Breast epithelium (tissue), 4 donors: Measurements from ENCODE around the gene EXOC8. TPM values are rescaled to one million over a fixed set of nuclear protein-coding genes. Genes with fewer than 3 reads are reported as not detected.

ENCODE experiments used
- DNase-seq, 2 donors: peaks; one replicate each; pipeline ENCODE4 v3.0.0-alpha.2; 2019; ENCODE audit warnings: low spot score in 2 of 2
- H3K27ac ChIP-seq, 2 donors: fragments of 200-600 bp; sonication (generic) in 1 of 2; one replicate each; pipeline ENCODE4 v1.5.1; 2016 to 2019; ENCODE audit warnings: mild to moderate bottlenecking in 1 of 2
- H3K27me3 ChIP-seq, 2 donors: fragments of 200-600 bp; sonication (generic) in 1 of 2; one replicate each; pipeline versions ENCODE4 v1.5.1 to v1.6.0; 2017 to 2019; ENCODE audit warnings: control low read depth in 1 of 2, mild to moderate bottlenecking in 1 of 2
- H3K36me3 ChIP-seq: fragments of 200-600 bp; one replicate; pipeline ENCODE4 v1.5.1; 2019
- H3K4me1 ChIP-seq, 2 donors: fragments of 200-600 bp; sonication (generic); one replicate each; pipeline ENCODE4 v1.5.1; 2016 to 2019; ENCODE audit warnings: control low read depth in 1 of 2
- H3K4me3 ChIP-seq, 3 donors: fragments of 200-600 bp; sonication (generic); 1 replicate in 2 of 3; 2 replicates in 1 of 3; pipeline ENCODE4 v1.5.1; 2016 to 2019; ENCODE audit warnings: mild to moderate bottlenecking in 3 of 3, moderate library complexity in 2 of 3
- H3K9me3 ChIP-seq, 2 donors: fragments of 200-600 bp; sonication (generic) in 1 of 2; one replicate each; pipeline ENCODE4 v1.5.1; 2016 to 2019; ENCODE audit warnings: control low read depth in 1 of 2
- CTCF ChIP-seq, 3 donors: fragments of 450-650 bp; IDR thresholded peaks; one replicate each; pipeline ENCODE4 v1.5.1; 2016 to 2017; ENCODE audit warnings: antibody characterized with exemption in 3 of 3, mild to moderate bottlenecking in 3 of 3, moderate library complexity in 3 of 3
- POLR2A ChIP-seq: fragments of 450-650 bp; IDR thresholded peaks from one replicate; pipeline ENCODE4 v1.6.1; 2016; ENCODE audit warnings: antibody characterized with exemption, mild to moderate bottlenecking, moderate library complexity
- POLR2AphosphoS5 ChIP-seq, 3 donors: sonication (generic); formaldehyde crosslinking; IDR thresholded peaks; one replicate each; pipeline ENCODE4 v1.6.1; 2017; ENCODE audit warnings: antibody characterized with exemption in 3 of 3
- intact Hi-C: fragments of 100-400 bp; cut with DNase I; formaldehyde crosslinking; loops from one replicate; pipeline ENCODE4 v1.15.1; 2023; ENCODE audit warnings: low total_unique reads
- total RNA-seq, 3 donors: library from RNA; depleted of rRNA; stranded (reverse); fragments of >200 nt; gene quantifications; one replicate each; pipeline ENCODE4 v1.1.0, GENCODE V29; 2016

Gene EXOC8
- total RNA-seq, 3 donors from 2014 or later = 13.1 to 17.7 (median 15.0) TPM

DNA sequence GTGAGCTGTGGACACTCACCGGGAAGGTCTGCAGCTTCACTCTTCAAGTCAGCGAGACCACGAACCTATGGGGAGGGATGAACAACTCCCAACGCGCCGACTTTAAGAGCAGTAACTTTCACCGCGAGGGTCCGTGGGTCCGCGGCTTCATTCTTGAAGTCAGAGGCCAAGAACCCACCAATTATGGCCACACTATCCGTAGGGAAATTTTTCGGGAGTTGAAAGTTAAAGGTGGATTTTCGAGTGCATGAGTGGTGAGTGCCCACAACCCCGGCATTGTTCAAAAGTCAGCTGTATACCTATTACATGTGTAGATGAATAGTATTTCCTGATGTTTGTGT is 19.7 kb downstream of the EXOC8 start:
- no peaks in the 10 kb centered on the region for H3K9me3 ChIP-seq
- no peak overlapping the region for H3K27ac ChIP-seq
- H3K4me3 ChIP-seq = no peak overlapping the region
- TF ChIP-seq POLR2A = no peak
- no peak for TF ChIP-seq POLR2AphosphoS5 (IDR thresholded peaks at IDR 0.05)
- no peak for TF ChIP-seq CTCF (IDR thresholded peaks at IDR 0.05)
- intact Hi-C loops = no loop called here
- DNase-seq = no peak
- H3K4me1 ChIP-seq = no peaks in the 10 kb centered on the region
- no peaks in the 10 kb centered on the region for H3K27me3 ChIP-seq
- no peaks in the 10 kb centered on the region for H3K36me3 ChIP-seq

- no peaks in the 10 kb centered on the region for H3K27me3 ChIP-seq
- H3K36me3 ChIP-seq = no peaks in the 10 kb centered on the region
- no peak overlapping the region for H3K27ac ChIP-seq
- no peaks in the 10 kb centered on the region for H3K4me1 ChIP-seq
- intact Hi-C loops = no loop called here
- H3K4me3 ChIP-seq = no peak overlapping the region
- H3K9me3 ChIP-seq = no peaks in the 10 kb centered on the region
- DNase-seq = no peak
- TF ChIP-seq CTCF (IDR thresholded peaks at IDR 0.05) (no peak), POLR2A (no peak), POLR2AphosphoS5 (IDR thresholded peaks at IDR 0.05) (no peak)
These were observed 20.2 kb downstream of the EXOC8 start for GRCh38 chr1:231317306-231318014.

- TF ChIP-seq CTCF (IDR thresholded peaks at IDR 0.05) (peak in 1 of 3 donors; percentile 19), POLR2A (no peak)
- intact Hi-C loops = no loop called here
- no peaks in the 10 kb centered on the region for H3K9me3 ChIP-seq
- no peaks in the 10 kb centered on the region for H3K27me3 ChIP-seq
- no peak overlapping the region for H3K4me3 ChIP-seq
- no peaks in the 10 kb centered on the region for H3K36me3 ChIP-seq
- DNase-seq = no peak
- H3K4me1 ChIP-seq = no peaks in the 10 kb centered on the region
- no peak overlapping the region for H3K27ac ChIP-seq
These were observed 21.8 kb downstream of the EXOC8 start for GRCh38 chr1:231315887-231316286.

DNA sequence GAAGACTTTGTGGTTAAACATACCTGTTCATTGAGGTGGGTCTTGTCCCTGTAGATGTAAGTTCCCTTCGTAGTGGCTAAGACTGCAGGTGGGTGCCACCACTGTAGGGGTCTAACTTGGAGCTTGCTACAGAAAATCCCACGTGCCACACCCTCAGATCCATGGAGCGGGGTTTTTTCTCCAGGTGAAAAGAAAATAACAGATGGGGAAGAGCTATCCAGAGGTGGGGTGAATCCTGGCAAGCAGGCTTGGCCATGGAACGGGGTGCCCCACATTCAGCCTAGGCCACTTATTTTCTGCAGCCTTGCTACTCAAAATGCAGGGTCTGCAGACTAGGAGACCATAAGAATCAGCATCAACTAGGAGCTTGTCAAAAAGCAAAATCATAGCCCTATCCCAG is 24.0 kb downstream of the EXOC8 start:
- no peak for DNase-seq
- Histone ChIP-seq H3K36me3 (no peaks in the 10 kb centered on the region), H3K4me1 (no peaks in the 10 kb centered on the region), H3K27me3 (no peaks in the 10 kb centered on the region), H3K4me3 (no peak overlapping the region), H3K9me3 (no peaks in the 10 kb centered on the region), H3K27ac (no peak overlapping the region)
- TF ChIP-seq POLR2AphosphoS5 (IDR thresholded peaks at IDR 0.05) = no peak
- intact Hi-C loops = no loop called here

DNA sequence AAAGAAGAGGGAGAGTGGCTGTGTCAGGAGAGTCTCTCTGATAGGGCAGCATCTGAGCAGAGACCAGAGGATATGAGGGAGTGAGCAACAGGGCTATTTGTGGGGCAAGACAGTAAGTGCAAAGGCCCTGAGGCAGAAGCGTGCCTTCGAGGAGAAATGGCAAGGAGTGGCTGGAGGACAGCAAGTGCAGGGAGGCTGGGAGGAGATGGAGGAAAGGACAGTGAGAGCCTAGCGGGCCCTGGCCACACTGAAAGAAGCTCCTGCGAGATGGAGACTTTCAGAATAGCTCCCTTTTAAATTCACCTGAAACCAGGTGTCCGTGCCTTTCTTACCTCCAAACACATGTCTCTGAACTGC is 25.2 kb downstream of the EXOC8 start:
- Histone ChIP-seq H3K36me3 (no peaks in the 10 kb centered on the region), H3K27me3 (no peaks in the 10 kb centered on the region), H3K27ac (no peak overlapping the region), H3K4me3 (no peak overlapping the region), H3K4me1 (no peaks in the 10 kb centered on the region), H3K9me3 (no peaks in the 10 kb centered on the region)
- no peak for DNase-seq
- TF ChIP-seq POLR2AphosphoS5 (IDR thresholded peaks at IDR 0.05) = no peak
- intact Hi-C loops = no loop called here

DNA sequence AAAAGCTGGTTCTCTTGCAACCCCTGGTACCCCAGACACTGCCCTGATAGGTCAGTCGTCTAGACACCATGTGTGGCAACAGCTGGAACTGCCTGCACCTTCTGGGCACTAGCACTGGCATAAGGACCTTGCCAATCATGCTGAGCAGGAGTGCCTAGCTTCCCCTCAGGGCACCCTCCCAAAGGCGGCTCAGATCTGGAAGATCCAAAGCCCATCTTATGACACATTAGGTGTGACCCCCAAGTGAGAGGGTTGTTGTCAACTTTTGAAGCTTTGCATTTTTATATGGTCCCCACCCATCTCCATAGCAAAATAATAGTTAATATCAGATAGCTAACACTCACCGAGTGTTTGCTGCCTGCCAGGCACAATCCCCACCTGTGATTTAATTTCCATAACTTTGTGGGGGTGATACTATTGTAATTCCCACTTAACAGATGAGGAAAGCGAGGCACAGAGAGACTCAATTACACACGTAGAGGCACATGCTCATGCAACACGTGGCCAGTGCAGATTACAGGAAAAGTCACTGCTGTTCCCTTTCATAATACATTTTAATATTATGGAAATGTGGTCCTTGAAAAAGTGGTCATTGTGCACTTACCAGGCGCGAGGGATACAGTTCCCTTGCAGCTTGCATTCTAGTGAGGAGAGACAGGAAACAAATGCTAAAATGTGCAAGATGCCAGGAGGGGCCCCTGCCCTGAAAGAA is 25.8 kb downstream of the EXOC8 start:
- intact Hi-C loops = no loop called here

More for the DNA sequence above, 25.8 kb downstream of the EXOC8 start:
- Histone ChIP-seq H3K27me3 (no peaks in the 10 kb centered on the region), H3K27ac (no peak overlapping the region), H3K4me1 (no peaks in the 10 kb centered on the region), H3K4me3 (no peak overlapping the region), H3K9me3 (no peaks in the 10 kb centered on the region), H3K36me3 (no peaks in the 10 kb centered on the region)
- TF ChIP-seq POLR2A (no peak), CTCF (IDR thresholded peaks at IDR 0.05) (no peak), POLR2AphosphoS5 (IDR thresholded peaks at IDR 0.05) (no peak)
- no peak for DNase-seq
